Measurements from ENCODE around the gene LAMA2. TPM values are rescaled to one million over a fixed set of nuclear protein-coding genes. Genes with fewer than 3 reads are reported as not detected.

The LAMA2 gene
- total and polyA plus RNA-seq, 2 experiments from 2014 or later, result 0.91 to 6.4 TPM

GRCh38 chr6:129525055-129525454 lies 642.1 kb downstream of the LAMA2 start:
- no peak for TF ChIP-seq STAT1 (IDR thresholded peaks at IDR 0.05; ENCODE audit: unreplicated experiment)
- TF ChIP-seq EZH2phosphoT487 (IDR thresholded peaks at IDR 0.05; ENCODE audit: unreplicated experiment), result no peak
- no peak for TF ChIP-seq JUNB (IDR thresholded peaks at IDR 0.05; ENCODE audit: unreplicated experiment)
- TF ChIP-seq POLR2AphosphoS5 (IDR thresholded peaks at IDR 0.05; ENCODE audit: low read depth), result no peak
- TF ChIP-seq NANOG (IDR thresholded peaks at IDR 0.05; ENCODE audit: borderline replicate concordance), result no peak
- TF ChIP-seq, protein P1, sequence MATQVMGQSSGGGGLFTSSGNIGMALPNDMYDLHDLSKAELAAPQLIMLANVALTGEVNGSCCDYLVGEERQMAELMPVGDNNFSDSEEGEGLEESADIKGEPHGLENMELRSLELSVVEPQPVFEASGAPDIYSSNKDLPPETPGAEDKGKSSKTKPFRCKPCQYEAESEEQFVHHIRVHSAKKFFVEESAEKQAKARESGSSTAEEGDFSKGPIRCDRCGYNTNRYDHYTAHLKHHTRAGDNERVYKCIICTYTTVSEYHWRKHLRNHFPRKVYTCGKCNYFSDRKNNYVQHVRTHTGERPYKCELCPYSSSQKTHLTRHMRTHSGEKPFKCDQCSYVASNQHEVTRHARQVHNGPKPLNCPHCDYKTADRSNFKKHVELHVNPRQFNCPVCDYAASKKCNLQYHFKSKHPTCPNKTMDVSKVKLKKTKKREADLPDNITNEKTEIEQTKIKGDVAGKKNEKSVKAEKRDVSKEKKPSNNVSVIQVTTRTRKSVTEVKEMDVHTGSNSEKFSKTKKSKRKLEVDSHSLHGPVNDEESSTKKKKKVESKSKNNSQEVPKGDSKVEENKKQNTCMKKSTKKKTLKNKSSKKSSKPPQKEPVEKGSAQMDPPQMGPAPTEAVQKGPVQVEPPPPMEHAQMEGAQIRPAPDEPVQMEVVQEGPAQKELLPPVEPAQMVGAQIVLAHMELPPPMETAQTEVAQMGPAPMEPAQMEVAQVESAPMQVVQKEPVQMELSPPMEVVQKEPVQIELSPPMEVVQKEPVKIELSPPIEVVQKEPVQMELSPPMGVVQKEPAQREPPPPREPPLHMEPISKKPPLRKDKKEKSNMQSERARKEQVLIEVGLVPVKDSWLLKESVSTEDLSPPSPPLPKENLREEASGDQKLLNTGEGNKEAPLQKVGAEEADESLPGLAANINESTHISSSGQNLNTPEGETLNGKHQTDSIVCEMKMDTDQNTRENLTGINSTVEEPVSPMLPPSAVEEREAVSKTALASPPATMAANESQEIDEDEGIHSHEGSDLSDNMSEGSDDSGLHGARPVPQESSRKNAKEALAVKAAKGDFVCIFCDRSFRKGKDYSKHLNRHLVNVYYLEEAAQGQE (IDR thresholded peaks at IDR 0.05; ENCODE audit: unreplicated experiment), result no peak
- TF ChIP-seq CTCF (conservative IDR thresholded peaks at IDR 0.05; ENCODE audit: low read depth in 2 of 2), result no peak
- TF ChIP-seq CREB1 (CRISPR knock-in tag; IDR thresholded peaks at IDR 0.05; ENCODE audit: low read depth), result no peak
- TF ChIP-seq, protein P2, sequence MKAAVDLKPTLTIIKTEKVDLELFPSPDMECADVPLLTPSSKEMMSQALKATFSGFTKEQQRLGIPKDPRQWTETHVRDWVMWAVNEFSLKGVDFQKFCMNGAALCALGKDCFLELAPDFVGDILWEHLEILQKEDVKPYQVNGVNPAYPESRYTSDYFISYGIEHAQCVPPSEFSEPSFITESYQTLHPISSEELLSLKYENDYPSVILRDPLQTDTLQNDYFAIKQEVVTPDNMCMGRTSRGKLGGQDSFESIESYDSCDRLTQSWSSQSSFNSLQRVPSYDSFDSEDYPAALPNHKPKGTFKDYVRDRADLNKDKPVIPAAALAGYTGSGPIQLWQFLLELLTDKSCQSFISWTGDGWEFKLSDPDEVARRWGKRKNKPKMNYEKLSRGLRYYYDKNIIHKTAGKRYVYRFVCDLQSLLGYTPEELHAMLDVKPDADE (IDR thresholded peaks at IDR 0.05), result no peak
- TF ChIP-seq EZH2 (IDR thresholded peaks at IDR 0.05; ENCODE audit: low read depth, unreplicated experiment), result no peak
- no peak for TF ChIP-seq ZNF331 (CRISPR knock-in tag; IDR thresholded peaks at IDR 0.05; ENCODE audit: low read depth)
- TF ChIP-seq ZNF114 (CRISPR knock-in tag; IDR thresholded peaks at IDR 0.05), result no peak
- TF ChIP-seq, protein P3, sequence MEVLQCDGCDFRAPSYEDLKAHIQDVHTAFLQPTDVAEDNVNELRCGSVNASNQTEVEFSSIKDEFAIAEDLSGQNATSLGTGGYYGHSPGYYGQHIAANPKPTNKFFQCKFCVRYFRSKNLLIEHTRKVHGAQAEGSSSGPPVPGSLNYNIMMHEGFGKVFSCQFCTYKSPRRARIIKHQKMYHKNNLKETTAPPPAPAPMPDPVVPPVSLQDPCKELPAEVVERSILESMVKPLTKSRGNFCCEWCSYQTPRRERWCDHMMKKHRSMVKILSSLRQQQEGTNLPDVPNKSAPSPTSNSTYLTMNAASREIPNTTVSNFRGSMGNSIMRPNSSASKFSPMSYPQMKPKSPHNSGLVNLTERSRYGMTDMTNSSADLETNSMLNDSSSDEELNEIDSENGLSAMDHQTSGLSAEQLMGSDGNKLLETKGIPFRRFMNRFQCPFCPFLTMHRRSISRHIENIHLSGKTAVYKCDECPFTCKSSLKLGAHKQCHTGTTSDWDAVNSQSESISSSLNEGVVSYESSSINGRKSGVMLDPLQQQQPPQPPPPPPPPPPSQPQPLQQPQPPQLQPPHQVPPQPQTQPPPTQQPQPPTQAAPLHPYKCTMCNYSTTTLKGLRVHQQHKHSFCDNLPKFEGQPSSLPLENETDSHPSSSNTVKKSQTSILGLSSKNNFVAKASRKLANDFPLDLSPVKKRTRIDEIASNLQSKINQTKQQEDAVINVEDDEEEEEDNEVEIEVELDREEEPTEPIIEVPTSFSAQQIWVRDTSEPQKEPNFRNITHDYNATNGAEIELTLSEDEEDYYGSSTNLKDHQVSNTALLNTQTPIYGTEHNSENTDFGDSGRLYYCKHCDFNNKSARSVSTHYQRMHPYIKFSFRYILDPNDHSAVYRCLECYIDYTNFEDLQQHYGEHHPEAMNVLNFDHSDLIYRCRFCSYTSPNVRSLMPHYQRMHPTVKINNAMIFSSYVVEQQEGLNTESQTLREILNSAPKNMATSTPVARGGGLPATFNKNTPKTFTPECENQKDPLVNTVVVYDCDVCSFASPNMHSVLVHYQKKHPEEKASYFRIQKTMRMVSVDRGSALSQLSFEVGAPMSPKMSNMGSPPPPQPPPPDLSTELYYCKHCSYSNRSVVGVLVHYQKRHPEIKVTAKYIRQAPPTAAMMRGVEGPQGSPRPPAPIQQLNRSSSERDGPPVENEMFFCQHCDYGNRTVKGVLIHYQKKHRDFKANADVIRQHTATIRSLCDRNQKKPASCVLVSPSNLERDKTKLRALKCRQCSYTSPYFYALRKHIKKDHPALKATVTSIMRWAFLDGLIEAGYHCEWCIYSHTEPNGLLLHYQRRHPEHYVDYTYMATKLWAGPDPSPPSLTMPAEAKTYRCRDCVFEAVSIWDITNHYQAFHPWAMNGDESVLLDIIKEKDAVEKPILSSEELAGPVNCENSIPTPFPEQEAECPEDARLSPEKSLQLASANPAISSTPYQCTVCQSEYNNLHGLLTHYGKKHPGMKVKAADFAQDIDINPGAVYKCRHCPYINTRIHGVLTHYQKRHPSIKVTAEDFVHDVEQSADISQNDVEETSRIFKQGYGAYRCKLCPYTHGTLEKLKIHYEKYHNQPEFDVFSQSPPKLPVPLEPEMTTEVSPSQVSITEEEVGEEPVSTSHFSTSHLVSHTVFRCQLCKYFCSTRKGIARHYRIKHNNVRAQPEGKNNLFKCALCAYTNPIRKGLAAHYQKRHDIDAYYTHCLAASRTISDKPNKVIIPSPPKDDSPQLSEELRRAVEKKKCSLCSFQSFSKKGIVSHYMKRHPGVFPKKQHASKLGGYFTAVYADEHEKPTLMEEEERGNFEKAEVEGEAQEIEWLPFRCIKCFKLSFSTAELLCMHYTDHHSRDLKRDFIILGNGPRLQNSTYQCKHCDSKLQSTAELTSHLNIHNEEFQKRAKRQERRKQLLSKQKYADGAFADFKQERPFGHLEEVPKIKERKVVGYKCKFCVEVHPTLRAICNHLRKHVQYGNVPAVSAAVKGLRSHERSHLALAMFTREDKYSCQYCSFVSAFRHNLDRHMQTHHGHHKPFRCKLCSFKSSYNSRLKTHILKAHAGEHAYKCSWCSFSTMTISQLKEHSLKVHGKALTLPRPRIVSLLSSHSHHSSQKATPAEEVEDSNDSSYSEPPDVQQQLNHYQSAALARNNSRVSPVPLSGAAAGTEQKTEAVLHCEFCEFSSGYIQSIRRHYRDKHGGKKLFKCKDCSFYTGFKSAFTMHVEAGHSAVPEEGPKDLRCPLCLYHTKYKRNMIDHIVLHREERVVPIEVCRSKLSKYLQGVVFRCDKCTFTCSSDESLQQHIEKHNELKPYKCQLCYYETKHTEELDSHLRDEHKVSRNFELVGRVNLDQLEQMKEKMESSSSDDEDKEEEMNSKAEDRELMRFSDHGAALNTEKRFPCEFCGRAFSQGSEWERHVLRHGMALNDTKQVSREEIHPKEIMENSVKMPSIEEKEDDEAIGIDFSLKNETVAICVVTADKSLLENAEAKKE (CRISPR knock-in tag; IDR thresholded peaks at IDR 0.05), result no peak
- no peaks in the 10 kb centered on the region for H3K27me3 ChIP-seq (ENCODE audit: insufficient read depth)

More at GRCh38 chr6:129525055-129525454, 642.1 kb downstream of the LAMA2 start:
- Histone ChIP-seq H3F3A (replicated peaks; ENCODE audit: low read depth) (no peaks in the 10 kb centered on the region), H3K9me2 (ENCODE audit: insufficient read depth) (no peaks in the 10 kb centered on the region), H2AFZ (0 out of 2 replicates have a peak overlapping the region, but pooled peaks have one; percentile 7), H3K4me2 (no peak overlapping the region), H3K36me3 (ENCODE audit: insufficient read depth) (no peaks in the 10 kb centered on the region), H3K79me2 (replicated peaks; ENCODE audit: insufficient read depth) (no peaks in the 10 kb centered on the region), H4K20me1 (replicated peaks; ENCODE audit: insufficient read depth) (no peaks in the 10 kb centered on the region), H3K27ac (ENCODE audit: low read depth) (no peak overlapping the region), H3K4me1 (ENCODE audit: insufficient read depth) (no peaks in the 10 kb centered on the region), H3K4me3 (no peak overlapping the region)
- DNase-seq (ENCODE audit: low spot score), result no peak
- Mint-ChIP-seq H3K4me3 (no peak overlapping the region), H3K9me3 (no peaks in the 10 kb centered on the region), H3K36me3 (ENCODE audit: low read depth) (no peaks in the 10 kb centered on the region), H3K27ac (no peak overlapping the region), H3K4me1 (no peaks in the 10 kb centered on the region), H3K27me3 (ENCODE audit: insufficient read depth, low read depth, poor library complexity) (no peaks in the 10 kb centered on the region)
- ATAC-seq, result no peak
